ENCODE measurements around the gene RALGAPA1. TPM values are rescaled to one million over a fixed set of nuclear protein-coding genes. Genes with fewer than 3 reads are reported as not detected.
A peak's percentile ranks its signal among the peaks of the same experiment; 100 is the strongest.

The RALGAPA1 gene
- total RNA-seq, 1 experiment from 2014 or later = 9.8 TPM

- no peaks in the 10 kb centered on the region for H3K36me3 ChIP-seq
- H3K4me3 ChIP-seq = no peak overlapping the region
- H3K9me3 ChIP-seq = no peaks in the 10 kb centered on the region
- DNase-seq = no peak
- no peaks in the 10 kb centered on the region for H3K27me3 ChIP-seq
Observed at GRCh38 chr14:35557221-35557747, 251.8 kb downstream of the RALGAPA1 start.

DNA sequence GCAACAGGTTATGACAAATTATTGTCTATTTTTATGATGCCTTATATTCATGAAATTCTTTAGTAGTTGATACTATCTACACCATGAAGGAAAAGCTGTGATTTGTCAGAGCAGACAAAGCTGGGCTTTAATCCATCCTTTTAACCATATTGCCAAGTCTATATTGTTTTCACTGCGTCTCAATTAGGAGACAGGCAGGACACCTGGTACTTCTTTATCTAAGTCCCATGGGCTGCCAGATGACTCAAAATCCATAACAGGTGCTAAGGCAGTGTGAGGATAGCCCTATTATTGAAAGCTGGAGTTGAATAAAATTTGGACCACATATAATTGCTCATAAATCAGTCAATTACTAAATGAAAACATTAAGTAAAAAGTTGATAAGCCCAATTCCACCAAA lies 252.5 kb downstream of the RALGAPA1 start:
- DNase-seq = no peak
- no peaks in the 10 kb centered on the region for H3K36me3 ChIP-seq
- H3K27me3 ChIP-seq = no peaks in the 10 kb centered on the region
- no peak overlapping the region for H3K4me3 ChIP-seq
- no peaks in the 10 kb centered on the region for H3K9me3 ChIP-seq

GRCh38 chr14:35553808-35554207 lies 255.3 kb downstream of the RALGAPA1 start:
- Histone ChIP-seq H3K9me3 (no peaks in the 10 kb centered on the region), H3K36me3 (no peaks in the 10 kb centered on the region), H3K27me3 (no peaks in the 10 kb centered on the region), H3K4me3 (no peak overlapping the region)
- DNase-seq = no peak

GRCh38 chr14:35551081-35551480 lies 258.0 kb downstream of the RALGAPA1 start:
- Histone ChIP-seq H3K4me3 (no peak overlapping the region), H3K27me3 (no peaks in the 10 kb centered on the region), H3K36me3 (no peaks in the 10 kb centered on the region), H3K9me3 (no peaks in the 10 kb centered on the region)
- no peak for DNase-seq

DNA sequence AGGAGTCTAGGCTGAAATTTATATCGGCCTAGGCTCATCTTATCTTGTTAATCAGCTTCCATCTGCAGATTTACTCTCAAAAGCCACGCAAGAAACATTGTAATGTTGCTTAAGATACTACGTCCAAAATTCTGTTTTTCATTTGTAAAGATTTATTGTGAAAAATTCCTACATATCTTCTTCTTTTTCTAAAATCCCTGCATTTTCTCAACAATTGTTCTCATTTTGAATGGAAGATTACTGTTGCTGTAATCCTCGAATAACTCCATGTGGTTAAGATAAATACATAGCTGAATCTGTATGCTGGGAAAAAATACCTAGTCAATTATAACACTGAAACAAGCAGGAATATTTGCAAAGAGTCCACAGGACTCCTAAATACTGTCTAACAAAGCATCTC lies 259.5 kb downstream of the RALGAPA1 start:
- H3K4me3 ChIP-seq = no peak overlapping the region
- no peak for DNase-seq
- H3K27me3 ChIP-seq = no peaks in the 10 kb centered on the region
- H3K9me3 ChIP-seq = no peaks in the 10 kb centered on the region
- H3K36me3 ChIP-seq = no peaks in the 10 kb centered on the region

- Histone ChIP-seq H3K36me3 (no peaks in the 10 kb centered on the region), H3K4me3 (no peak overlapping the region), H3K27me3 (no peaks in the 10 kb centered on the region), H3K9me3 (no peaks in the 10 kb centered on the region)
- DNase-seq = no peak
Observed at GRCh38 chr14:35543006-35543405, 266.1 kb downstream of the RALGAPA1 start.

DNA sequence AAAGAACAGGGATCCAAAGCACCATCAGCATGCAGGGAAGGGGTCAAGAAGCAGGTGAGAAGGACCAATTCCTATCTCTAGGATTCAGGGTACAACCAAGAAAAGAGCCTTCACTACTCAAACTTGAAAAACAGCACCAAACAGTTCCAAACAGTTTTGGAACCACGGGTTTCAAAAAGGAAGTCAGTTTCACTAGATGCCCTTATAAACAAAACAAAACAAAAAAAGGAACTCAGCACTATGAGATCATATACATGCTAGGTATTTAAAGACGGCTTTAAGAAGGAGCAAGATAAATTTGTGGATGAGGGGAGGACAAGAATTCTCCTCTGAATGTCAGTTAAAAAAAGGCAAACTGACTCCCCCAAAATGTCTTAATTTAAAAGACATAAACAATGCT lies 269.1 kb downstream of the RALGAPA1 start:
- H3K27me3 ChIP-seq = peaks cover 2% of the 10 kb centered on the region; the same call in 1 of the 2 replicates
- no peaks in the 10 kb centered on the region for H3K9me3 ChIP-seq
- no peaks in the 10 kb centered on the region for H3K36me3 ChIP-seq
- no peak overlapping the region for H3K4me3 ChIP-seq
- DNase-seq = no peak

DNA sequence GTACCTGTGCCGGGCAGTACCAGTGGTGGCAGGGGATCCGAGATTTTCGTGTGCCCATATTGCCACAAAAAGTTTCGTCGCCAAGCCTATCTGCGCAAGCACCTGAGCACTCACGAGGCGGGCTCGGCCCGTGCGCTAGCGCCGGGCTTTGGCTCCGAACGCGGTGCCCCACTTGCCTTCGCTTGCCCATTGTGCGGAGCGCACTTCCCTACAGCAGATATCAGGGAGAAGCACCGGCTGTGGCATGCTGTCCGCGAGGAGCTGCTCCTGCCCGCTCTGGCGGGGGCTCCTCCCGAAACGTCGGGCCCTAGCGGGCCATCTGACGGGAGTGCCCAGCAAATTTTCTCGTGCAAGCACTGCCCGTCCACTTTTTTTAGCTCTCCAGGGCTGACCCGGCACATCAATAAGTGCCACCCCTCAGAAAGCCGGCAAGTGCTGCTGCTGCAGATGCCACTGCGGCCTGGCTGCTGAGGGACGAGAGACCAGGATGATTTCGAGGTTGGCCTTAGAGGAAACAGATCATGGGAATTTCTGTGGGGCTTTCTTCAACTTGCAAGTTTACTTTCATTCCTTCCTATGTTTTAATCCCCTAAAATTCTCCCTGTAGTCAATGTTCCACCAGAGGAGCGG lies 273.5 kb downstream of the RALGAPA1 start:
- H3K4me3 ChIP-seq = no peak overlapping the region
- DNase-seq = no peak
- H3K27me3 ChIP-seq = peaks cover 39% of the 10 kb centered on the region
- H3K9me3 ChIP-seq = no peaks in the 10 kb centered on the region
- no peaks in the 10 kb centered on the region for H3K36me3 ChIP-seq

GRCh38 chr14:35534873-35535482 lies 274.1 kb downstream of the RALGAPA1 start:
- no peak overlapping the region for H3K4me3 ChIP-seq
- no peaks in the 10 kb centered on the region for H3K36me3 ChIP-seq
- H3K27me3 ChIP-seq = peaks cover 39% of the 10 kb centered on the region
- no peaks in the 10 kb centered on the region for H3K9me3 ChIP-seq
- peak; percentile 51 for DNase-seq

- no peak for DNase-seq
- Histone ChIP-seq H3K9me3 (no peaks in the 10 kb centered on the region), H3K27me3 (peaks cover 39% of the 10 kb centered on the region), H3K36me3 (no peaks in the 10 kb centered on the region), H3K4me3 (peak overlapping the region; percentile 37)
Observed at GRCh38 chr14:35534208-35534872, 274.8 kb downstream of the RALGAPA1 start.

DNA sequence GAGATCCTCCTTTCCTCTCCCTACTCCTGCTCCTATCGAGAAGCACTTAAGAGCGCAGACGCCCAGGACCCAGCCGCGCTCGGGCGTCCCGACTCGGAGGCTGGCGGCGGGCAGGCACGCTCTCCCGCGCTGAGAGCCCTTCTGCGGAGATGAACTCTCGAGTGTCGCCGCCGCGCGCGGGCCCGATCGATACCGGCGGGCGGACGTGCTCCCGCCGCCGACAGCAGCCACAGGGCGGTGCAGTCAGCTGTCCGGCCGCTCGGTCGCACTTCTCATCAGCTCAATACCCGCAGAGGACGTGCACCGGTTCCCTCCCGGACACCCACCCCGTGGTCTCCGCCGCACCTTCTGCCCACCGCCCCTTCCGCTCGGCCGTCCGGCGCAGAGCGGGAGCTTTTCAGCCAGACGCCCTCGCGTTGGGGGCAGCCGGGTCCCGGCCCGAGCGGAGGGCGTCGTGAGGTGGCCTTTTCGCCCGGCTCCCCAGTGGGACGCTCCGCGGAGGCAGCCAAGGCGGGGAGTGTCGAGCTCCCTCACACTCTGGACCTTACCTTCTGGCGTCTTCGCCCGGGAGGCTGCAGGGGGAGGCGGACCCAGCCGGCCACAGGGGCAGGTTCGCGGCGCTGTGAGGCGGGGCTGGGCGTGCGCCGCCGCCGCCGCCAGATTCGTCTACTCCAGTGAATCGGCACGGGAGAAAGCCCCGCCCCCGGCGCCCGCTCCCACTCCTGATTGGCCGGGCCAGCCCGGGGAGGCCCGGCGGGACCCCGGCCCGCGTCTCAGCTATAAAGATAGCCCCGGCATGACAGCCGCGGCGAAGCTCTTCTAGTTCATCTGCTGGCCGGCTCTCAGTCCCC lies 275.5 kb downstream of the RALGAPA1 start, which contains the start of gene INSM2:
Gene INSM2, plus strand, starts transcription at position 808 of the 851 bp plus-strand sequence. CDS start 89 bp downstream, outside the sequence.
- no peaks in the 10 kb centered on the region for H3K36me3 ChIP-seq
- H3K9me3 ChIP-seq = no peaks in the 10 kb centered on the region
- peak; percentile 71 for DNase-seq
- peak within 1 kb of the TSS; percentile 37 for H3K4me3 ChIP-seq
- H3K27me3 ChIP-seq = peaks cover 39% of the 10 kb centered on the region

DNA sequence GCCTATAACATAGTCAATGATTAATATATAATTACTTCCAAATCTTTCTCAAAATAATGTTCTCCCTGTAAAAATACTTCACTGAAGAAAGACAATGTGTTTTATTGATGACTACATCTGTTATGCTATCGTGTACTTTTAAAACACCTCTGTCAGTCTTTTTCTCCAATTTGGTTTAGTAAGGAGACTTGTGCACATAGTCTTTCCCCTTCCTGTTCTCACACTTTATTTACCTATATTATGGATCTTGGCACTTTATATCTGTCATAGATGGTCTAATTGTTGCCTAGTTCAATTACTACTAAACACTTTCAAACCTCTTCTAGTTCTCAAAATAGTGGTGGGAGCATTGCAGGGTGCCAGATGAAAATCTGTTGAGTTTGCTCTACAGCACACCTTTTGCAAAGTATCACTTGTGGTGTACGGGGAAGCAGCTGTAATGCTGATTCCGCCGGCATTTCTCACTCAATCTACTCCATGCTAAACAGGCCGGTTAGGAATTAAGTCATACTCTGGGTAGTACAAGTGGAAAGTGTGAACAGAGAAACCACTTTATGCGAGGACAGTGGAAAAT lies 276.2 kb downstream of the RALGAPA1 start:
- H3K27me3 ChIP-seq = peaks cover 39% of the 10 kb centered on the region
- no peak for DNase-seq
- H3K9me3 ChIP-seq = no peaks in the 10 kb centered on the region

GRCh38 chr14:35531960-35532747 lies 276.9 kb downstream of the RALGAPA1 start:
- H3K4me3 ChIP-seq = no peak overlapping the region
- H3K27me3 ChIP-seq = peaks cover 39% of the 10 kb centered on the region

More for the DNA sequence above, 276.2 kb downstream of the RALGAPA1 start:
- no peaks in the 10 kb centered on the region for H3K36me3 ChIP-seq
- peak overlapping the region; percentile 37 for H3K4me3 ChIP-seq

DNA sequence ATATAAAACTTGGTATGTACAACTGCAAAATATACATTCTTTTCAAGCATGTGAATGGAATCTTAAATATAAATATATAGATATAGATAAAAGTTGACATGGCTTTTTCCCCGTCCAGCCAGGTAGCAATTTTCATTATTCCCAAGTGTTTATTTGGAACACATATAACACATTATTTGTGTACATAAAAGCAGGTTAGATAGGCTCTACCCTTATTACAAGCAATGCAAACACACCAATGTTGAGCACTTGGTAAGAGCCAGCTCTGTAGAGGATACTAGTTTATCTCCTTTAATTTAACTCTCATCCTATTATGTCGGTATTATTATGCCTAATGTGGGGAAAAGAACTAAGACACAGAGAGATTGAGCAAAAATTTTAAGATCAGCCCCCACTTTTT lies 282.1 kb downstream of the RALGAPA1 start:
- no peak for DNase-seq
- H3K27me3 ChIP-seq = peaks cover 13% of the 10 kb centered on the region; the same call in 1 of the 2 replicates
- H3K4me3 ChIP-seq = no peak overlapping the region
- no peaks in the 10 kb centered on the region for H3K9me3 ChIP-seq
- no peaks in the 10 kb centered on the region for H3K36me3 ChIP-seq

More at GRCh38 chr14:35531960-35532747, 276.9 kb downstream of the RALGAPA1 start:
- no peak for DNase-seq
- Histone ChIP-seq H3K36me3 (no peaks in the 10 kb centered on the region), H3K9me3 (no peaks in the 10 kb centered on the region)

DNA sequence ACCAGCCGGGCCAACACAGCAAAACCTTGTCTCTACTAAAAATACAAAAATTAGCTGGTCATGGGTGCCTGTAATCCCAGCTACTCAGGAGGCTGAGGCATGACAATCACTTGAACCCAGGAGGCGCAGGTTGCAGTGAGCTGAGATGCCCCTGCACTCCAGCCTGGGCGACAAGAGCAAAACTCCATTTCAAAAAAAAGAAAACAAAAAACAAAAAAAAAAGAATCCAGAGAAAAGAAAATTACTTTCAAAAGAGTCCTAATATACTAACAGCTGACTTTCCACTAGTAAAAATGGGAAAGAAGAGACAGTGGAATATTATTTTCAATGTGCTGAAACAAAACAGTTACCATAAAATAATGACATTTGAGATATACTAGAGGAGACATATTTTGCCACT lies 283.4 kb downstream of the RALGAPA1 start:
- H3K9me3 ChIP-seq = no peaks in the 10 kb centered on the region
- no peak for DNase-seq
- H3K4me3 ChIP-seq = no peak overlapping the region
- H3K27me3 ChIP-seq = no peaks in the 10 kb centered on the region; the same call in 1 of the 2 replicates
- no peaks in the 10 kb centered on the region for H3K36me3 ChIP-seq
